Measurements from ENCODE around the gene LCAT. TPM values are rescaled to one million over a fixed set of nuclear protein-coding genes. Genes with fewer than 3 reads are reported as not detected.

LCAT gene
- total and polyA plus RNA-seq, 9 of the 15 experiments (the other 6 are each of a cell fraction or from before 2014, with no cell fraction given): 0.46 to 21.0 (median 5.0) TPM

DNA sequence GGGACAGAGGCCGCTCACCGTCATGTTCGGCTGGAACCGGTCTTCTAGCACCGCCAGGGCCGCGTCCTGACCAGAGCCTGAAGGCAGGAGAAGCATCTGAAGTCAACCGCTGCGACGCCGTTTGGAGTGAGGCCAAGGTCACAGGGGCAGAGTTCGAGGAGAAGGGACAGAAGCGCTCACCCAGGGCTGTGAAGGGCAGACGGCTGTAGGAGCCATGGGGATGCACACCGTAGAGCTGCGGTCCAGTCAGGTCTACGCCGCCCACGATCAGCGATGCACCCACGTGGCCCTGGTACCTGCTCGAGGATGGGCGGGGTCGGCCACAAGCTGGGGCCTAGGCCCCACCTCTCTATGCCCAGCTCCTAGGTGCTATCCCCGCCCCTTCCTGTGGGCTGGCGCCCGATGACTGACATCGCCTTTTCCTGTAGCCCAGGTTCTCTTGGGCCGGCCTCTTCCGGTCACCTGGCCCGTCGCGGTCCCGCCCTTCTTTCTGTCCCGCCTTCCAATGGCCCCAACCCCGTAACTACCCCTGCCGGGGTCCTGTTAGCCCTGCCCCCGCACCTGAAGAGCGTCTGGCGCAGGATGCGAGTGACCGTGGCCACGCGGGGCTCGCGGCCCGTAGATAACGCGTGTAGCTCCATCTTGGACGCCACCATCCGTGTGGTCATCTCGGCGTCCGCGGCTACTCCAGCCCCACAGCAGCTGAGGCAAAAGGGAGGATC lies 8.4 kb downstream of the LCAT start (continued):
- TF ChIP-seq, protein P1, sequence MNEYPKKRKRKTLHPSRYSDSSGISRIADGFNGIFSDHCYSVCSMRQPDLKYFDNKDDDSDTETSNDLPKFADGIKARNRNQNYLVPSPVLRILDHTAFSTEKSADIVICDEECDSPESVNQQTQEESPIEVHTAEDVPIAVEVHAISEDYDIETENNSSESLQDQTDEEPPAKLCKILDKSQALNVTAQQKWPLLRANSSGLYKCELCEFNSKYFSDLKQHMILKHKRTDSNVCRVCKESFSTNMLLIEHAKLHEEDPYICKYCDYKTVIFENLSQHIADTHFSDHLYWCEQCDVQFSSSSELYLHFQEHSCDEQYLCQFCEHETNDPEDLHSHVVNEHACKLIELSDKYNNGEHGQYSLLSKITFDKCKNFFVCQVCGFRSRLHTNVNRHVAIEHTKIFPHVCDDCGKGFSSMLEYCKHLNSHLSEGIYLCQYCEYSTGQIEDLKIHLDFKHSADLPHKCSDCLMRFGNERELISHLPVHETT (CRISPR knock-in tag; conservative IDR thresholded peaks at IDR 0.05 in 1 of 2, IDR thresholded peaks at IDR 0.05 in 1 of 2): peak in 1 of 2 experiments; percentile 66; a peak in 1 of 4 replicates
- peak; percentile 60; the same call in 1 of the 2 replicates for TF ChIP-seq PATZ1 (CRISPR knock-in tag; IDR thresholded peaks at IDR 0.05; ENCODE audit: borderline replicate concordance)
- peak; percentile 93 for TF ChIP-seq RAD51 (IDR thresholded peaks at IDR 0.05; ENCODE audit: borderline replicate concordance, low read depth)
- TF ChIP-seq, protein P2, sequence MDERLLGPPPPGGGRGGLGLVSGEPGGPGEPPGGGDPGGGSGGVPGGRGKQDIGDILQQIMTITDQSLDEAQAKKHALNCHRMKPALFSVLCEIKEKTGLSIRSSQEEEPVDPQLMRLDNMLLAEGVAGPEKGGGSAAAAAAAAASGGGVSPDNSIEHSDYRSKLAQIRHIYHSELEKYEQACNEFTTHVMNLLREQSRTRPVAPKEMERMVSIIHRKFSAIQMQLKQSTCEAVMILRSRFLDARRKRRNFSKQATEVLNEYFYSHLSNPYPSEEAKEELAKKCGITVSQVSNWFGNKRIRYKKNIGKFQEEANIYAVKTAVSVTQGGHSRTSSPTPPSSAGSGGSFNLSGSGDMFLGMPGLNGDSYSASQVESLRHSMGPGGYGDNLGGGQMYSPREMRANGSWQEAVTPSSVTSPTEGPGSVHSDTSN (CRISPR knock-in tag; IDR thresholded peaks at IDR 0.05; ENCODE audit: low read depth): peak; percentile 60
- TF ChIP-seq, protein P2 (tag; conservative IDR thresholded peaks at IDR 0.05; ENCODE audit: low read depth): peak; percentile 91
- TF ChIP-seq VEZF1 (CRISPR knock-in tag; IDR thresholded peaks at IDR 0.05): peak; percentile 66
- TF ChIP-seq USF2 (CRISPR knock-in tag; IDR thresholded peaks at IDR 0.05): peak; percentile 95
- peak; percentile 71; the same call in 1 of the 2 replicates for TF ChIP-seq ZBED1 (IDR thresholded peaks at IDR 0.05)
- TF ChIP-seq, protein P3, sequence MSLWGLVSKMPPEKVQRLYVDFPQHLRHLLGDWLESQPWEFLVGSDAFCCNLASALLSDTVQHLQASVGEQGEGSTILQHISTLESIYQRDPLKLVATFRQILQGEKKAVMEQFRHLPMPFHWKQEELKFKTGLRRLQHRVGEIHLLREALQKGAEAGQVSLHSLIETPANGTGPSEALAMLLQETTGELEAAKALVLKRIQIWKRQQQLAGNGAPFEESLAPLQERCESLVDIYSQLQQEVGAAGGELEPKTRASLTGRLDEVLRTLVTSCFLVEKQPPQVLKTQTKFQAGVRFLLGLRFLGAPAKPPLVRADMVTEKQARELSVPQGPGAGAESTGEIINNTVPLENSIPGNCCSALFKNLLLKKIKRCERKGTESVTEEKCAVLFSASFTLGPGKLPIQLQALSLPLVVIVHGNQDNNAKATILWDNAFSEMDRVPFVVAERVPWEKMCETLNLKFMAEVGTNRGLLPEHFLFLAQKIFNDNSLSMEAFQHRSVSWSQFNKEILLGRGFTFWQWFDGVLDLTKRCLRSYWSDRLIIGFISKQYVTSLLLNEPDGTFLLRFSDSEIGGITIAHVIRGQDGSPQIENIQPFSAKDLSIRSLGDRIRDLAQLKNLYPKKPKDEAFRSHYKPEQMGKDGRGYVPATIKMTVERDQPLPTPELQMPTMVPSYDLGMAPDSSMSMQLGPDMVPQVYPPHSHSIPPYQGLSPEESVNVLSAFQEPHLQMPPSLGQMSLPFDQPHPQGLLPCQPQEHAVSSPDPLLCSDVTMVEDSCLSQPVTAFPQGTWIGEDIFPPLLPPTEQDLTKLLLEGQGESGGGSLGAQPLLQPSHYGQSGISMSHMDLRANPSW (CRISPR knock-in tag; IDR thresholded peaks at IDR 0.05): 0 out of 2 replicates have a peak, but pooled peaks have one; percentile 26
- peak; percentile 80 for TF ChIP-seq POLR2B (IDR thresholded peaks at IDR 0.05; ENCODE audit: low read depth, partially characterized antibody)
- TF ChIP-seq ELF1 (tag; IDR thresholded peaks at IDR 0.05): peak; percentile 81
